H1 (cell line): ENCODE measurements around the gene LRRTM4. TPM values are rescaled to one million over a fixed set of nuclear protein-coding genes. Genes with fewer than 3 reads are reported as not detected.

Experiments
- polyA plus RNA-seq, 7 experiments: library from polyadenylated mRNA; depleted of rRNA in 3 of 7; stranded (reverse) in 5 of 7; unstranded in 2 of 7; fragments of >200 nt in 5 of 7; fragments of 200-250 nt in 2 of 7; gene quantifications; 1 replicate in 5 of 7; 2 replicates in 1 of 7; 4 replicates in 1 of 7; pipeline versions ENCODE4 v1.2.1 to v1.2.3, GENCODE V29; 2011 to 2013; ENCODE audit warnings: missing spikeins in 2 of 7, mixed read lengths in 2 of 7
- small RNA-seq: library from polyadenylated mRNA; stranded (forward); fragments of <200 nt; extraction: miRNeasy Mini kit (QIAGEN cat#:217004); gene quantifications from one replicate; pipeline ENCODE3, GENCODE V24; 2013; ENCODE audit not compliant: insufficient read depth
- total RNA-seq: library from RNA; stranded (reverse); fragmentation: NEBNext Ultra II Directional; extraction: Animal tissue kit (Norgen Biotek cat#: 25700); gene quantifications from 2 replicates; pipeline ENCODE4 v1.2.1, GENCODE V29; 2021

The LRRTM4 gene
- total and polyA plus RNA-seq, 2 of the 8 experiments (the other 6 are each of a cell fraction or from before 2014, with no cell fraction given) = 3.6 to 9.5 TPM

Small RNAs within 50 kb of the gene (small RNA-seq; reads per million reads assigned to genes)
- gene RNA5SP98 = not detected
